ENCODE data around the gene RNF34.

RNF34 gene, protein sequence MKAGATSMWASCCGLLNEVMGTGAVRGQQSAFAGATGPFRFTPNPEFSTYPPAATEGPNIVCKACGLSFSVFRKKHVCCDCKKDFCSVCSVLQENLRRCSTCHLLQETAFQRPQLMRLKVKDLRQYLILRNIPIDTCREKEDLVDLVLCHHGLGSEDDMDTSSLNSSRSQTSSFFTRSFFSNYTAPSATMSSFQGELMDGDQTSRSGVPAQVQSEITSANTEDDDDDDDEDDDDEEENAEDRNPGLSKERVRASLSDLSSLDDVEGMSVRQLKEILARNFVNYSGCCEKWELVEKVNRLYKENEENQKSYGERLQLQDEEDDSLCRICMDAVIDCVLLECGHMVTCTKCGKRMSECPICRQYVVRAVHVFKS

DNA sequence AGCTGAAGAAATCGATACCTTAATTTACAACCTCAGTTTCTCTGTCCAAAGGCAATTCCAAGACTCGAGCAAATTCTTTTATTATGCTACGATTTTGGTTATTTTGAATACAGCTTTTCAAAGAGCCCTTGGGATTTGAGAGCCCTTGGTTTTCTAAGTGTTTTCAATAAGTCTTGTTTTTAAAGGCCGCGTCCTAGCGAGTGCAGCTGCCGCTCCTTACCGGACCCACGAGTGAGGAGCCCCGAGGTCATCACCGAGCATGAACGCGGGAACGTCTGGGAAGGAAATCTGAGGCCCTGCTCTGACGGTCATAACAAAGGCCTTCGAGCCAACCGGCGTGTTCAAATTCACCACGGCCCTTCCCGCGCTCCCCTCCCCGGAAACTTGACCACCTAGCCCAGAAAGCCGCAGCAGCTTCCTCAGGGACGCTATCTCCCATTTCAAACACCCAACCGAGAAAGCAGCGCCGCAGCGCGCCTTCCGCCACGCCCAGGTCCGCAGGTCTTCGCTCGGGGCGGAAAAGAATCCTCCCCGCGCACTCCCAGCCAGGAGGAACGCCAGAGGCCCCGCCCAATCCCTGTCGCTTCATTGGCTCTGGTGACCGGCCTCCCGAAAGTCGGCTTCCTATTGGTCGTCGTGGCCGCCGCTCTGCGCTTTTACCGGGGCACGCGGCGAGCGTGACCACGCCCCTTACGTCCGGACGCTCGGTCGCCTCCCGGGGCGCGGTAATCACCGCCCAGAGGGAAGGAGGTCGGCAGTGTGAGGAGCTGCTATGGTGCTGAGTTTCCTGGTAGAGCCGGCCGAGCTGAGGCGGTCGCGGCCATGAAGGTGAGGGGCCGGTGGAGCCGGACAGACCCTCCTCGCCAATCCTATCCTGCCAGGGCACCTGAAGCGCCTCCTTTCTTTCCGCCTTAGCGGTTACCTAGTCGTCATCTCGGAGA lies at the start of gene RNF34:
TSS of gene RNF34 (plus strand) at position 728 of the 941 bp plus-strand sequence. CDS start at position 823, 95 bp downstream.
- Histone ChIP-seq H3F3A (ENCODE audit: low read depth) (no peaks in the 10 kb centered on the region), H4K20me1 (ENCODE audit: insufficient read depth, low read length, poor library complexity, severe bottlenecking) (peaks cover 21% of the 10 kb centered on the region), H3K9me3 (ENCODE audit: insufficient read depth, low read depth, low read length) (no peaks in the 10 kb centered on the region), H3K4me1 (ENCODE audit: insufficient read depth, low read length, poor library complexity, severe bottlenecking) (peaks cover 30% of the 10 kb centered on the region), H3K27me3 (ENCODE audit: insufficient read depth, low read length, poor library complexity, severe bottlenecking) (no peaks in the 10 kb centered on the region), H2AFZ (ENCODE audit: low read length) (peak within 1 kb of the TSS; percentile 80), H3K9ac (ENCODE audit: low read depth, low read length, poor library complexity, severe bottlenecking) (peak within 1 kb of the TSS; percentile 87), H3K9me2 (replicated peaks; ENCODE audit: low read depth, low read length) (no peaks in the 10 kb centered on the region), H3K4me3 (ENCODE audit: low read length, poor library complexity, severe bottlenecking) (peak within 1 kb of the TSS; percentile 86), H3K4me2 (ENCODE audit: low read depth, low read length, poor library complexity, severe bottlenecking) (peak within 1 kb of the TSS; percentile 97), H3K79me2 (ENCODE audit: insufficient read depth, low read length) (peaks cover 56% of the 10 kb centered on the region), H3K36me3 (ENCODE audit: insufficient read depth, low read length) (no peaks in the 10 kb centered on the region)
- TF ChIP-seq, protein P1, sequence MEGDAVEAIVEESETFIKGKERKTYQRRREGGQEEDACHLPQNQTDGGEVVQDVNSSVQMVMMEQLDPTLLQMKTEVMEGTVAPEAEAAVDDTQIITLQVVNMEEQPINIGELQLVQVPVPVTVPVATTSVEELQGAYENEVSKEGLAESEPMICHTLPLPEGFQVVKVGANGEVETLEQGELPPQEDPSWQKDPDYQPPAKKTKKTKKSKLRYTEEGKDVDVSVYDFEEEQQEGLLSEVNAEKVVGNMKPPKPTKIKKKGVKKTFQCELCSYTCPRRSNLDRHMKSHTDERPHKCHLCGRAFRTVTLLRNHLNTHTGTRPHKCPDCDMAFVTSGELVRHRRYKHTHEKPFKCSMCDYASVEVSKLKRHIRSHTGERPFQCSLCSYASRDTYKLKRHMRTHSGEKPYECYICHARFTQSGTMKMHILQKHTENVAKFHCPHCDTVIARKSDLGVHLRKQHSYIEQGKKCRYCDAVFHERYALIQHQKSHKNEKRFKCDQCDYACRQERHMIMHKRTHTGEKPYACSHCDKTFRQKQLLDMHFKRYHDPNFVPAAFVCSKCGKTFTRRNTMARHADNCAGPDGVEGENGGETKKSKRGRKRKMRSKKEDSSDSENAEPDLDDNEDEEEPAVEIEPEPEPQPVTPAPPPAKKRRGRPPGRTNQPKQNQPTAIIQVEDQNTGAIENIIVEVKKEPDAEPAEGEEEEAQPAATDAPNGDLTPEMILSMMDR (conservative IDR thresholded peaks at IDR 0.05; ENCODE audit: low read length), result no peak

DNA sequence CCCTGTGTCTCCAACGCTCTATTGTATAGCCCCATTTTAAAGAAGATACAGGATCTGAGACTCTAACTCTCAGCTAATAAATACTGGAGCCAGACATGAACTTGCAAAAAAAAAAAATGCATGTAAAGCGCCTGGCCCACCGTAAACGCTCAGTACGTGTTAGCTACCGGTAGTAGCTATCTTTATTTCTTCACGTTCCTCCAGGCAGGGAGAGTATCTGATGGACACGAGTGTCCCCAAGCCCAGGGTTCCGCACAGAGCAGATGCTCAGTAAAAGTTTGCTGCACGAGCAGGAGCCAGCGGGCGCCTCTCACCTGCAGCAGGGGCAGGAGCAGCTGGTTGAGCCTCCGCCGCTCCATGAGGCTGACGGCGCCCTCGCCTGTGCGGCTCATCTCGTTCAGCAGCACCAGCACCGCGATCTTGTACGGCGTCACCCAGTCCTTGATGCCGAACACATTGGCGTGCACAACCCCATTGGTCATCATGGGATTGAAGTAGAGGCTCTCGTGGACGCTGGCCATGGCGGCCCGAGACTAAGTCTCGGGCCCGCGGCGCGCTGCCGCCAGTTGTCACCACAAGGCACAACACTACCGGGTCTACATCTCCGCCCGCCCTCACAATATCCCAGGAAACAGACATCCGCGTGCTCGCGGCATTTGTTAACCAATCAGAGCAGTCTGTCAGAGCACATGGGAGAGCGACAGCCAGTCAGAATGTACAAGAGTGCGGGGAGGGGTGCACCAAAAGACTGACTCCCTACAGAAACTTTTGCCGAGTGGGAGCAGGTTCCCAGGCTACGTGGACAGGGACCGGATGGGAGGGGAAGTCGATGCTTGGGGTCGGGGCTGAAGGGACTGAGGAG lies 47.9 kb upstream of the RNF34 start, which contains the start of gene ANAPC5:
TSS of gene ANAPC5 (minus strand) at position 592 of the 862 bp plus-strand sequence. CDS start at position 521, 71 bp downstream.
- Histone ChIP-seq H3K9me2 (replicated peaks; ENCODE audit: low read depth, low read length) (no peaks in the 10 kb centered on the region), H3K79me2 (ENCODE audit: insufficient read depth, low read length) (peaks cover 50% of the 10 kb centered on the region), H3K9me3 (ENCODE audit: insufficient read depth, low read depth, low read length) (no peaks in the 10 kb centered on the region), H3K4me1 (ENCODE audit: insufficient read depth, low read length, poor library complexity, severe bottlenecking) (peaks cover 26% of the 10 kb centered on the region), H3K36me3 (ENCODE audit: insufficient read depth, low read length) (no peaks in the 10 kb centered on the region), H3K4me3 (ENCODE audit: low read length, poor library complexity, severe bottlenecking) (peak within 1 kb of the TSS; percentile 95), H3K4me2 (ENCODE audit: low read depth, low read length, poor library complexity, severe bottlenecking) (peak within 1 kb of the TSS; percentile 92), H3F3A (ENCODE audit: low read depth) (no peaks in the 10 kb centered on the region), H4K20me1 (ENCODE audit: insufficient read depth, low read length, poor library complexity, severe bottlenecking) (peaks cover 32% of the 10 kb centered on the region), H3K27me3 (ENCODE audit: insufficient read depth, low read length, poor library complexity, severe bottlenecking) (no peaks in the 10 kb centered on the region), H3K9ac (ENCODE audit: low read depth, low read length, poor library complexity, severe bottlenecking) (peak within 1 kb of the TSS; percentile 91), H2AFZ (ENCODE audit: low read length) (peak within 1 kb of the TSS; percentile 79)
- TF ChIP-seq, protein P1 (conservative IDR thresholded peaks at IDR 0.05; ENCODE audit: low read length), result no peak
- TF ChIP-seq EZH2phosphoT487 (IDR thresholded peaks at IDR 0.05; ENCODE audit: borderline replicate concordance), result no peak

DNA sequence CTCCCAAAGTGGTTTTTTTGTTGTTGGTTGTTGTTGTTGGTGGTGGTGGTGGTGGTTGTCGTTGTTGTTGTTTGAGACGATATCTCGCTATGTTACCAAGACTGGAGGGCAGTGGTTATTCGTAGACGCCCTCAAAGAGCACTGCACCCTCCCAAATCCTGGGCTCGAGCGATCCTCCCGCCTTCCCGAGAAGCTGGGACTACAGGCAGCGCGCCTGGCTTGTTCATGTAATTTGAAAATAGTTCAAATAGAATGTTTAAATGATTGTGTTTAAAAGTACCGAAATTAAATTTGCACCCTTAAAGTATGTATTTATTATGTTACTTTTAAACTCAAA lies 47.3 kb upstream of the RNF34 start:
- H3K9me3 ChIP-seq (ENCODE audit: insufficient read depth, low read depth, low read length), result no peaks in the 10 kb centered on the region
- peak overlapping the region; percentile 82 for H3K9ac ChIP-seq (ENCODE audit: low read depth, low read length, poor library complexity, severe bottlenecking)
- peak overlapping the region; percentile 92 for H3K4me2 ChIP-seq (ENCODE audit: low read depth, low read length, poor library complexity, severe bottlenecking)
- peaks cover 24% of the 10 kb centered on the region for H3K4me1 ChIP-seq (ENCODE audit: insufficient read depth, low read length, poor library complexity, severe bottlenecking)
- peak overlapping the region; percentile 72; the same call in 1 of the 2 replicates for H2AFZ ChIP-seq (ENCODE audit: low read length)
- peaks cover 44% of the 10 kb centered on the region for H3K79me2 ChIP-seq (ENCODE audit: insufficient read depth, low read length)
- TF ChIP-seq, protein P1 (conservative IDR thresholded peaks at IDR 0.05; ENCODE audit: low read length), result no peak
- no peak for TF ChIP-seq EZH2phosphoT487 (IDR thresholded peaks at IDR 0.05; ENCODE audit: borderline replicate concordance)
- H4K20me1 ChIP-seq (ENCODE audit: insufficient read depth, low read length, poor library complexity, severe bottlenecking), result peaks cover 26% of the 10 kb centered on the region
- H3K27me3 ChIP-seq (ENCODE audit: insufficient read depth, low read length, poor library complexity, severe bottlenecking), result no peaks in the 10 kb centered on the region
- H3K4me3 ChIP-seq (ENCODE audit: low read length, poor library complexity, severe bottlenecking), result peak overlapping the region; percentile 95
- no peaks in the 10 kb centered on the region for H3K9me2 ChIP-seq (replicated peaks; ENCODE audit: low read depth, low read length)
- no peaks in the 10 kb centered on the region for H3F3A ChIP-seq (ENCODE audit: low read depth)
- H3K36me3 ChIP-seq (ENCODE audit: insufficient read depth, low read length), result no peaks in the 10 kb centered on the region
